Measurements from ENCODE around the gene SOHLH1. TPM values are rescaled to one million over a fixed set of nuclear protein-coding genes. Genes with fewer than 3 reads are reported as not detected.
"Not testable (repeated sequence)": the region's sequence is repeated elsewhere in the genome, so short reads cannot be mapped to it uniquely, and the experiment has no call there.

The SOHLH1 gene
- total RNA-seq, 1 donor: not detected

DNA sequence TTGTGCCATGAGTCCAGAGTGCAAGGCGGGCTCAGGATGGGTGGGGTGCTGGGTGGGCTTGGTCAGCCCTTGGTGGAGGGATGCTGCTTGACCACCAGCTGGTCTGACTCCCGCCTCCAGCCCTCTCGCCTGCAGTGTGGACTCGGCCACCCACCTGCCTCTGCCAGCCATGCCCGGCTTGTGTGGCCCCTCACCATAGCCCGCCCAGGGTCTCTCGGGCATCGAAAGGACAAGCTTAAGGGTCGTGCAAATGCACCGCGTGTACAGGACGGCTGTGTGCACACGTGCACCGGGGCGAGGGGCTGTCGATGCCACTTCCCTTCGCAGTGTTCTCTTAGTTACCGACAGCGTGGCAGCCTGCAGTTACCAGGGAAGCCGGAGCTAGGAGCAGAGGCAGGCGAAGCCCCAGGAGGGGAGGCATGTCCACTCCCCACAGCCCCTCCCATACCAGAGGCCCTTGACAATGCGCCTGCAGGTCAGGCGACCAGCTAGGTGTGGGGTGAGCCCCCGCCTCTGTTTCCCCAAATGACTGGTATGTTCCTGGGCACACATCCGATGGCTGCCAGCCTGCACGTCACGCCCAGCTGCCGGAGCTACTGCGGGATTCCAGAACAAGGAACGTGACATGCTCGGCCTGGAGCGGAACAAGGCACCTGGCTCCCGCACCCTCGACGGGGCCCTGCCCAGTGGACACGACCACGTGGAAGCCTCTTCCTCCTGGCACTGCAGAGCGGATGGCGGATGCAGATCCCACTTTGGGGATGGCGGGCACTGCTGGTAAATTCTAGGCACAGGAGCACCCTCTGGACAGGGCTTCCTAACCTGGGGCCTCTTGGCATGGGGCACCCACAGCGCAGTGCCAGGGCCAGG lies 28.3 kb downstream of the SOHLH1 start:
- Histone ChIP-seq H3K9me3 (ENCODE audit: low read depth, low read length) (no peaks in the 10 kb centered on the region), H3K4me2 (ENCODE audit: insufficient read depth, low read length) (no peak overlapping the region), H3K27ac (ENCODE audit: low read depth, low read length) (no peak overlapping the region), H3K79me2 (ENCODE audit: insufficient read depth, low read length) (no peaks in the 10 kb centered on the region), H3K4me3 (ENCODE audit: insufficient read depth, low read length) (no peak overlapping the region), H4K20me1 (ENCODE audit: insufficient read depth, low read length) (no peaks in the 10 kb centered on the region), H3K36me3 (ENCODE audit: insufficient read depth, low read length) (no peaks in the 10 kb centered on the region), H3K27me3 (ENCODE audit: insufficient read depth, low read length) (no peaks in the 10 kb centered on the region), H2AFZ (ENCODE audit: low read length) (no peak overlapping the region), H3K4me1 (ENCODE audit: insufficient read depth, low read length) (no peaks in the 10 kb centered on the region)
- TF ChIP-seq, protein P1, sequence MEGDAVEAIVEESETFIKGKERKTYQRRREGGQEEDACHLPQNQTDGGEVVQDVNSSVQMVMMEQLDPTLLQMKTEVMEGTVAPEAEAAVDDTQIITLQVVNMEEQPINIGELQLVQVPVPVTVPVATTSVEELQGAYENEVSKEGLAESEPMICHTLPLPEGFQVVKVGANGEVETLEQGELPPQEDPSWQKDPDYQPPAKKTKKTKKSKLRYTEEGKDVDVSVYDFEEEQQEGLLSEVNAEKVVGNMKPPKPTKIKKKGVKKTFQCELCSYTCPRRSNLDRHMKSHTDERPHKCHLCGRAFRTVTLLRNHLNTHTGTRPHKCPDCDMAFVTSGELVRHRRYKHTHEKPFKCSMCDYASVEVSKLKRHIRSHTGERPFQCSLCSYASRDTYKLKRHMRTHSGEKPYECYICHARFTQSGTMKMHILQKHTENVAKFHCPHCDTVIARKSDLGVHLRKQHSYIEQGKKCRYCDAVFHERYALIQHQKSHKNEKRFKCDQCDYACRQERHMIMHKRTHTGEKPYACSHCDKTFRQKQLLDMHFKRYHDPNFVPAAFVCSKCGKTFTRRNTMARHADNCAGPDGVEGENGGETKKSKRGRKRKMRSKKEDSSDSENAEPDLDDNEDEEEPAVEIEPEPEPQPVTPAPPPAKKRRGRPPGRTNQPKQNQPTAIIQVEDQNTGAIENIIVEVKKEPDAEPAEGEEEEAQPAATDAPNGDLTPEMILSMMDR (IDR thresholded peaks at IDR 0.05; ENCODE audit: extremely low read depth, low read depth, low read length): no peak
- peak; percentile 68 for DNase-seq (ENCODE audit: insufficient read length, low spot score, missing footprints)

DNA sequence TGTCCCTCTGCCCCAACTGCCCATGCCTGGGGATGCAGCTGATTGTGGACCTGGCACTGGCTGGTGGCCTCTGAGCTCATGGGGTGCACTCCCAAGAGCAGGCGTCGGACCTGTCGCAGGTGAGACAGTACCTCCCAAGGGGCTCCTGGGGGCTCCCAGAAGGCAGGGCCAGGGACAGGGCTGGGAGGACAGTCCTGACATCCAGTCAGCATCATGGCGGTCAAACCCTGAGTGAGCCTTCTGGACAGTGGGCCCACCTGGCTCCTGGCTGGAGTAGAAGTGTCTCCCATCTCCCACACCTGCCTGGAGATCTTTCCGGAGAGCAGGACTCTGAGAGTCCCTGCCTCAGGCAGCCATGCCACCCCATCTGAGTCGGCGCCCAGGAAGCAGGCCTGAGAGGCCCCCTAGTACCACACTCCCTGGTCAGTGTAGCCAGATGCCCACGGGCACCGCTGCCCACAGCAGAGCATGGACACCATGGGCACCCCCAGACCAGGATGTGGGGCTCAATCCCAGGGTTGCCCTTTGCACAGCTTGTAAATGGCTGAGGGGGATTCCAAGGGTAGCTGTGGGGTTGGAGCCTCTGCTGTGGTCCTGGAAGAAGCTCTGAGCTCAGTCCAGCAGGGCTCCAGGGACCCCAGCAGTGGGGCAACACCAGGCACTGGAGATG lies 29.5 kb downstream of the SOHLH1 start:
- TF ChIP-seq, protein P1 (IDR thresholded peaks at IDR 0.05; ENCODE audit: extremely low read depth, low read depth, low read length): no peak
- Histone ChIP-seq H3K27ac (ENCODE audit: low read depth, low read length) (no peak overlapping the region), H3K36me3 (ENCODE audit: insufficient read depth, low read length) (no peaks in the 10 kb centered on the region), H2AFZ (ENCODE audit: low read length) (no peak overlapping the region), H3K9me3 (ENCODE audit: low read depth, low read length) (no peaks in the 10 kb centered on the region), H3K4me3 (ENCODE audit: insufficient read depth, low read length) (no peak overlapping the region), H3K4me1 (ENCODE audit: insufficient read depth, low read length) (no peaks in the 10 kb centered on the region), H3K27me3 (ENCODE audit: insufficient read depth, low read length) (no peaks in the 10 kb centered on the region), H4K20me1 (ENCODE audit: insufficient read depth, low read length) (no peaks in the 10 kb centered on the region), H3K79me2 (ENCODE audit: insufficient read depth, low read length) (no peaks in the 10 kb centered on the region), H3K4me2 (ENCODE audit: insufficient read depth, low read length) (no peak overlapping the region)
- DNase-seq (ENCODE audit: insufficient read length, low spot score, missing footprints): peak; percentile 64

DNA sequence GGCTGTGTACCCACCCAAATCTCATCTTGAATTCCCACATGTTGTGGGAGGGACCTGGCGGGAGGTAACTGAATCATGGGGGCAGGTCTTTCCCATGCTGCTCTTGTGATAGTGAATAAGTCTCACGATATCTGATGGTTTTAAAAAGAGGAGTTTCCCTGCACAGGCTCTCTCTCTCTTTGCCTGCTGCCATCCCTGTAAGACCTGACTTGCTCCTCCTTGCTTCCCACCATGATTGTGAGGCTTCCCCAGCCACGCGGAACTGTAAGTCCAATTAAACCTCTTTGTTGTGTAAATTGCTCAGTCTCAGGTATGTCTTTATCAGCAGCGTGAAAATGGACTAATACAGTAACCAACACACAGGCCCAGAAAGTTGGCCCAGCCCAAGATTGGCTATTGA lies 30.3 kb downstream of the SOHLH1 start:
- not testable (repeated sequence) for H3K4me1 ChIP-seq (ENCODE audit: insufficient read depth, low read length); H4K20me1 ChIP-seq (ENCODE audit: insufficient read depth, low read length); H3K9me3 ChIP-seq (ENCODE audit: low read depth, low read length); H3K4me3 ChIP-seq (ENCODE audit: insufficient read depth, low read length); H2AFZ ChIP-seq (ENCODE audit: low read length); H3K79me2 ChIP-seq (ENCODE audit: insufficient read depth, low read length); DNase-seq (ENCODE audit: insufficient read length, low spot score, missing footprints); H3K27ac ChIP-seq (ENCODE audit: low read depth, low read length); H3K27me3 ChIP-seq (ENCODE audit: insufficient read depth, low read length); H3K36me3 ChIP-seq (ENCODE audit: insufficient read depth, low read length); H3K4me2 ChIP-seq (ENCODE audit: insufficient read depth, low read length)

DNA sequence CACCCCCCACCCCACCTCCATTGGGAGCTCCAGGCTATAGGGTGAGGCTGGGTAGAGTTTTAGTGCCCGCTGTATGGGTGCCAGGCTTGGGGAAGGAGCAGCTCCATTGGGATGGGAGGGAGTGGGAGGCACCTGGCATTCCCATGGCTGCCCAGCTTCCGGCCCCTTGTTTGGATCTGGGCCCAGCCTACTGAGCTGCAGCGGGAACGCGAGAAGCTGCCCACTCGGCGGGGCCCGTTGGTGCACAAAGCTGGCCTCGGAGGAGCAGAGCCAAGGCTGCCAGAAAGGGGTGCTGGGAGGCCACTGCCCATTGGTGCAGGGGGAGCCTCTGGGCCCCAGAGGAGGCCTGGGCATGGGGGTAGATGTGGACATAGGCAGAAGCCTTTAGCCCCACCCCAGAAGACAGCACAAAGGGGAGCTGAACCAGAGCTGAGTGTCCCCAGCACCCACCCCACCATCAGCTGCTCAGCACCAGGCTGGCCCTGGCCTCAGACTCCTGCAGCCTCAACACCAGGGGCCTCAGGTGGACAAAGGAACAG lies 31.7 kb downstream of the SOHLH1 start:
- TF ChIP-seq, protein P1 (IDR thresholded peaks at IDR 0.05; ENCODE audit: extremely low read depth, low read depth, low read length): no peak
- Histone ChIP-seq H3K27me3 (ENCODE audit: insufficient read depth, low read length) (no peaks in the 10 kb centered on the region), H3K4me2 (ENCODE audit: insufficient read depth, low read length) (no peak overlapping the region), H3K4me1 (ENCODE audit: insufficient read depth, low read length) (no peaks in the 10 kb centered on the region), H4K20me1 (ENCODE audit: insufficient read depth, low read length) (no peaks in the 10 kb centered on the region), H2AFZ (ENCODE audit: low read length) (no peak overlapping the region), H3K79me2 (ENCODE audit: insufficient read depth, low read length) (no peaks in the 10 kb centered on the region), H3K4me3 (ENCODE audit: insufficient read depth, low read length) (no peak overlapping the region), H3K36me3 (ENCODE audit: insufficient read depth, low read length) (no peaks in the 10 kb centered on the region), H3K27ac (ENCODE audit: low read depth, low read length) (no peak overlapping the region), H3K9me3 (ENCODE audit: low read depth, low read length) (no peaks in the 10 kb centered on the region)
- DNase-seq (ENCODE audit: insufficient read length, low spot score, missing footprints): peak; percentile 78
